IMR-90 (cell line): ENCODE measurements around the gene CDK6.

Experiments used
- CTCF ChIP-seq: conservative IDR thresholded peaks from 2 replicates; pipeline ENCODE4 v1.5.1; 2012; ENCODE audit warnings: mild to moderate bottlenecking, low read depth, low read length, improper control_type of control experiment
- ELK1 ChIP-seq: fragments of 150-350 bp; IDR thresholded peaks from 2 replicates; pipeline ENCODE4 v1.6.1; 2016; ENCODE audit warnings: low read depth, mild to moderate bottlenecking, low read length, moderate library complexity, borderline replicate concordance
- FOS ChIP-seq: fragments of 150-350 bp; IDR thresholded peaks from 2 replicates; pipeline ENCODE4 v1.6.1; 2016; ENCODE audit warnings: low read depth, low read length
- MAFK ChIP-seq: IDR thresholded peaks from 2 replicates; pipeline ENCODE4 v1.6.1; 2012; ENCODE audit warnings: low read depth, low read length, improper control_type of control experiment
- NFE2L2 ChIP-seq: fragments of 150-350 bp; IDR thresholded peaks from 2 replicates; pipeline ENCODE4 v1.6.1; 2016; ENCODE audit warnings: low read depth, mild to moderate bottlenecking, low read length
- RAD21 ChIP-seq: IDR thresholded peaks from 2 replicates; pipeline ENCODE4 v1.6.1; 2012; ENCODE audit warnings: low read length, improper control_type of control experiment
- RCOR1 ChIP-seq: IDR thresholded peaks from 2 replicates; pipeline ENCODE4 v1.6.1; 2012; ENCODE audit warnings: mild to moderate bottlenecking, low read length, improper control_type of control experiment; ENCODE audit not compliant: insufficient replicate concordance
- RFX5 ChIP-seq: IDR thresholded peaks from 2 replicates; pipeline ENCODE4 v1.8.0; 2012; ENCODE audit warnings: low read depth, mild to moderate bottlenecking, low read length, moderate library complexity
- USF2 ChIP-seq: fragments of 150-350 bp; IDR thresholded peaks from 2 replicates; pipeline ENCODE4 v1.6.1; 2017; ENCODE audit warnings: mild to moderate bottlenecking, antibody characterized with exemption, low read length, low read depth

GRCh38 chr7:92595281-92595680 is 241.1 kb downstream of the CDK6 start:
- TF ChIP-seq CTCF = no peak
- TF ChIP-seq RCOR1 = no peak
- no peak for TF ChIP-seq RFX5
- no peak for TF ChIP-seq FOS
- TF ChIP-seq ELK1 = no peak
- TF ChIP-seq USF2 = no peak
- TF ChIP-seq RAD21 = no peak
- no peak for TF ChIP-seq MAFK
- TF ChIP-seq NFE2L2 = no peak
